Neural progenitor cell (in vitro differentiated cells): ENCODE measurements around the gene ABHD17B.

ENCODE experiments used
- CTCF ChIP-seq: fragments of 200-600 bp; sonication (generic); IDR thresholded peaks from 2 replicates; pipeline ENCODE4 v1.5.1; 2017; ENCODE audit warnings: antibody characterized with exemption, mild to moderate bottlenecking
- EZH2 ChIP-seq: fragments of 200-600 bp; sonication (generic); IDR thresholded peaks from 2 replicates; pipeline ENCODE4 v1.6.1; 2017; ENCODE audit warnings: antibody characterized with exemption, mild to moderate bottlenecking, moderate library complexity
- EZH2phosphoT487 ChIP-seq: fragments of 200-600 bp; sonication (generic); IDR thresholded peaks from 2 replicates; pipeline ENCODE4 v1.6.1; 2017; ENCODE audit warnings: antibody characterized with exemption

- TF ChIP-seq EZH2 (no peak), CTCF (no peak), EZH2phosphoT487 (no peak)
These were observed 17.8 kb upstream of the ABHD17B start for GRCh38 chr9:71928806-71929205.
